NCI-H1694 (cell line): ENCODE data around the gene GGT1.
"Not testable (repeated sequence)": the region's sequence is repeated elsewhere in the genome, so short reads cannot be mapped to it uniquely, and the experiment has no call there.

Experiments used
- DNase-seq: peaks from one replicate; lab custom pipeline; 2025; lab: John Stamatoyannopoulos, UW

The GGT1 gene

DNA sequence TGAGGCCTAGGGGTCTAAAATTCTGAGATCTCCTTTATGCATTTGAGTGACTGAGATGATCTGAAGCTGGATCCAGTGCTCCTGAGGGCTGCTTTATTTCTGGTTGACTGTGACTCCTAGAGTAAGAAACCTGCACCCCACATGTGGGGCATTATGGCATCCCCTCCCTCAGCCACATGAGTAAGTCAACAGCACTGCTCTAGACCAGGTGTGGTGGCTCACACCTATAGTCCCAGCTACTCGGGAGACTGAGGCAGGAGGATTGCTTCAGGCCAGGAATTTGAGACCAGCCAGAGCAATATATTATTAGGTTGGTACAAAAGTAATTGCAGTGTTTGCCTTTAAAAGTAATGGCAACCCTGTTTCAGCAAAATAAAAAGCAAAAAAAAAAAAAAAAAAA, 39.3 kb downstream of the GGT1 start:
- not testable (repeated sequence) for DNase-seq

- not testable (repeated sequence) for DNase-seq
These were observed 41.4 kb downstream of the GGT1 start for GRCh38 chr22:24644409-24644808.

- DNase-seq: not testable (repeated sequence)
These were observed 42.7 kb downstream of the GGT1 start for GRCh38 chr22:24645408-24646399.

DNA sequence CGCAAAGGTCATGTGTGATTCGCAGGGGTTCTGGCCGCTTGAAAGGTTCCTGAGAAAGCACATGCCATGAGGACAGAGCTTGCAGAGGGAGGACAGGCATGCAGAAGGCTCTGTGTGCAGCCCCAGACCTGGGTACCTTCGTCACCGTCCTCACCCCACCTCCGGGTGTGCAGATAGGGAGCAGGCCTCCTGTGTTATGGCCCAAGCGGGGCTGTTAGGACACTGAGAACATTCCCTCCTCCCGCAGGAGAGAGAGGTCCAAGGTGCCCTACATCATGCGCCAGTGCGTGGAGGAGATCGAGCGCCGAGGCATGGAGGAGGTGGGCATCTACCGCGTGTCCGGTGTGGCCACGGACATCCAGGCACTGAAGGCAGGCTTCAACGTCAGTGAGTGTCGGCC, 43.8 kb downstream of the GGT1 start:
- DNase-seq: not testable (repeated sequence)

DNA sequence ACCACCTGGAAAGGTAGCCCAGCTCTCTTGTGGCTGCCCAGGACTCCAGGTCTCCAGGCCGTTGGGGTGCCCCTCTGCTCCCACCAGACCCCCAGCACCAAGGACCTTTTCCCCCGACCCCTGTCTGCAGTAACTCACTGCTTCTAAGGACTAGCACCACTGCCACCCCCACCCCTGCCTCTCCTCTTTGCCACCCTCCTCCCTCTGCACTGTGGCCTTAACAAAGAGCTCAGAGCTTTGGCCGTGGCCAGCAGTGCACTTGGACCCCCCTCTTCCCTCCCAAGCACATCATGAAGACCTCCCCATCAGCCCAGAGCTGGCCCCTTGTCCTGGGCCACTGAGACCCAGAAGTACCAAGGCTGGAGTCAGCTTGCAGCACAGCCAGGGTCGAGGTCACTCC, 46.4 kb downstream of the GGT1 start:
- DNase-seq: not testable (repeated sequence)

- DNase-seq: not testable (repeated sequence)
These were observed 47.9 kb downstream of the GGT1 start for GRCh38 chr22:24650884-24651283.

- DNase-seq: not testable (repeated sequence)
These were observed 62.4 kb downstream of the GGT1 start for GRCh38 chr22:24665395-24665794.

DNA sequence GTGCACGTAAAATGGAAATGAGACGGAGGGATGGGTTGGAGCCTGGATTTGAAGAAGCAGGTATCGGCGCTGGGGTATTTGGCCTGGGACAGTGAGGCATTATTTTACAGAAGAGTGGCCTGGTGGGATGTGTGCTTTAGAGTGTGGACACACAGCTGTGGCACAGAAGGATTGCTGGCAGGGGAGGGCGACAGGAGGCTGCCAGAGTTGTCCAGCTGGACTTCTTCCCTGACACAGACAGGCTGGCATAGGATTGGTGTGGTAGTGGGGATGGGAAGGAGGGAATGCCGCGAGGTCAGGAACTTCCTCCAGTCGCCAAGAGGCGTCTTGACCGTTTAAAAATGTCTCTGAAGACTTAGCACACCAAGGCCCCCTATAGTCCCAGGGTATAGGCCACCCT, 64.9 kb downstream of the GGT1 start:
- not testable (repeated sequence) for DNase-seq

GRCh38 chr22:24672532-24672931, 69.5 kb downstream of the GGT1 start:
- not testable (repeated sequence) for DNase-seq
